HepG2 (cell line): ENCODE measurements around the gene NLRC5. TPM values are rescaled to one million over a fixed set of nuclear protein-coding genes. Genes with fewer than 3 reads are reported as not detected.

Source experiments
- AGO1 ChIP-seq: fragments of 200-400 bp; formaldehyde crosslinking; IDR thresholded peaks from 2 replicates; pipeline ENCODE4 v1.6.1; 2017; ENCODE audit warnings: mild to moderate bottlenecking, low read depth, low read length, moderate library complexity; ENCODE audit not compliant: poor library complexity, severe bottlenecking
- ATF7-NPFF ChIP-seq: sonication (generic); formaldehyde crosslinking; IDR thresholded peaks from 2 replicates; pipeline ENCODE4 v1.8.1; 2023; ENCODE audit warnings: mild to moderate bottlenecking, low read depth, missing genetic modification reagents, moderate library complexity
- CERS6 ChIP-seq: sonication (generic); formaldehyde crosslinking; IDR thresholded peaks from 2 replicates; pipeline ENCODE4 v1.5.0; 2020; ENCODE audit warnings: missing genetic modification reagents
- FOXK2 ChIP-seq: fragments of 450-650 bp; IDR thresholded peaks from 2 replicates; pipeline ENCODE4 v1.6.1; 2016
- IRF2 ChIP-seq: IDR thresholded peaks from 2 replicates; pipeline ENCODE4 v1.6.1; 2018; ENCODE audit warnings: missing genetic modification reagents, missing compliant biosample characterization
- MIER3 ChIP-seq: IDR thresholded peaks from 2 replicates; pipeline ENCODE4 v1.6.1; 2016; ENCODE audit warnings: missing compliant biosample characterization, borderline replicate concordance
- MTA3 ChIP-seq: sonication (generic); formaldehyde crosslinking; IDR thresholded peaks from 2 replicates; pipeline ENCODE4 v1.4.0; 2020; ENCODE audit warnings: missing genetic modification reagents
- MXD4 ChIP-seq: IDR thresholded peaks from 2 replicates; pipeline ENCODE4 v1.6.1; 2016; ENCODE audit warnings: mild to moderate bottlenecking, missing biosample characterization, missing genetic modification reagents
- NFAT5 ChIP-seq: sonication (generic); formaldehyde crosslinking; IDR thresholded peaks from 2 replicates; pipeline ENCODE4 v1.4.0; 2020; ENCODE audit warnings: missing genetic modification reagents
- PHF8 ChIP-seq: sonication (generic); formaldehyde crosslinking; IDR thresholded peaks from 2 replicates; pipeline ENCODE4 v1.5.0; 2020; ENCODE audit warnings: missing genetic modification reagents
- POLR2G ChIP-seq: fragments of 200-400 bp; formaldehyde crosslinking; IDR thresholded peaks from 2 replicates; pipeline ENCODE4 v1.6.1; 2018; ENCODE audit warnings: mild to moderate bottlenecking, low read depth, low read length, moderate library complexity
- REXO4 ChIP-seq: sonication (generic); formaldehyde crosslinking; IDR thresholded peaks from 2 replicates; pipeline ENCODE4 v1.8.0; 2022; ENCODE audit warnings: missing genetic modification reagents, mild to moderate bottlenecking, borderline replicate concordance
- SMAD9 ChIP-seq: sonication (generic); formaldehyde crosslinking; IDR thresholded peaks from 2 replicates; pipeline ENCODE4 v1.5.1; 2020; ENCODE audit warnings: mild to moderate bottlenecking, missing genetic modification reagents
- SRY ChIP-seq: sonication (generic); formaldehyde crosslinking; IDR thresholded peaks from 2 replicates; pipeline ENCODE4 v1.8.0; 2022; ENCODE audit warnings: mild to moderate bottlenecking, missing genetic modification reagents
- ZBTB42 ChIP-seq: sonication (generic); formaldehyde crosslinking; IDR thresholded peaks from 2 replicates; pipeline ENCODE4 v1.5.0; 2020; ENCODE audit warnings: mild to moderate bottlenecking, missing genetic modification reagents
- ZNF12 ChIP-seq: sonication (generic); formaldehyde crosslinking; IDR thresholded peaks from 2 replicates; pipeline ENCODE4 v1.5.0; 2020; ENCODE audit warnings: missing genetic modification reagents
- ZNF33B ChIP-seq: sonication (generic); formaldehyde crosslinking; IDR thresholded peaks from 2 replicates; pipeline ENCODE4 v1.5.1; 2020; ENCODE audit warnings: mild to moderate bottlenecking, missing genetic modification reagents
- ZNF451 ChIP-seq: sonication (generic); formaldehyde crosslinking; IDR thresholded peaks from 2 replicates; pipeline ENCODE4 v1.5.0; 2020; ENCODE audit warnings: mild to moderate bottlenecking, missing genetic modification reagents
- ZNF468 ChIP-seq: sonication (generic); formaldehyde crosslinking; IDR thresholded peaks from 2 replicates; pipeline ENCODE4 v1.8.0; 2022; ENCODE audit warnings: mild to moderate bottlenecking, moderate library complexity, missing genetic modification reagents
- ZNF547 ChIP-seq: sonication (generic); formaldehyde crosslinking; IDR thresholded peaks from 2 replicates; pipeline ENCODE4 v1.5.1; 2020; ENCODE audit warnings: mild to moderate bottlenecking, missing genetic modification reagents
- ZNF652 ChIP-seq: IDR thresholded peaks from 2 replicates; pipeline ENCODE4 v1.6.1; 2016; ENCODE audit warnings: low read depth, borderline replicate concordance
- ZNF720 ChIP-seq: sonication (generic); formaldehyde crosslinking; IDR thresholded peaks from 2 replicates; pipeline ENCODE4 v1.4.0; 2020; ENCODE audit warnings: missing genetic modification reagents
- ZSCAN5A ChIP-seq: sonication (generic); formaldehyde crosslinking; IDR thresholded peaks from 2 replicates; pipeline ENCODE4 v1.8.0; 2022; ENCODE audit warnings: mild to moderate bottlenecking, missing genetic modification reagents, borderline replicate concordance
- polyA plus RNA-seq, 8 experiments: library from polyadenylated mRNA; depleted of rRNA in 3 of 8; stranded (reverse) in 7 of 8; unstranded in 1 of 8; fragments of >200 nt; fragmentation: Illumina TruSeq in 4 of 8; extraction: Trizol in 4 of 8; gene quantifications; 2 replicates each; pipeline versions ENCODE4 v1.2.1 to v1.2.3, GENCODE V29; 2011 to 2016; ENCODE audit warnings: low read depth in 4 of 8, missing spikeins in 1 of 8, mixed read lengths in 1 of 8; ENCODE audit not compliant: insufficient read depth in 1 of 8
- total RNA-seq, 5 experiments: library from RNA; depleted of rRNA; stranded (reverse); fragments of >200 nt; fragmentation: Illumina TruSeq; extraction: Trizol; gene quantifications; 2 replicates each; pipeline ENCODE4 v1.2.3, GENCODE V29; 2016; ENCODE audit warnings: low read depth in 1 of 5

The NLRC5 gene
- total and polyA plus RNA-seq, 2 of the 13 experiments (the other 11 are each of a cell fraction or from before 2014, with no cell fraction given), result 6.3 to 12.7 TPM

- no peak for TF ChIP-seq SRY (CRISPR knock-in tag)
- peak; percentile 99 for TF ChIP-seq IRF2 (CRISPR knock-in tag)
- no peak for TF ChIP-seq ZSCAN5A (CRISPR knock-in tag)
- no peak for TF ChIP-seq ZBTB42 (CRISPR knock-in tag)
- TF ChIP-seq ZNF12 (CRISPR knock-in tag), result no peak
- TF ChIP-seq ZNF468 (CRISPR knock-in tag), result no peak
- TF ChIP-seq MXD4 (CRISPR knock-in tag), result peak; percentile 70; the same call in 1 of the 2 replicates
- 0 out of 2 replicates have a peak, but pooled peaks have one; percentile 63 for TF ChIP-seq ZNF33B (CRISPR knock-in tag)
- TF ChIP-seq FOXK2, result no peak
- TF ChIP-seq MTA3 (CRISPR knock-in tag), result no peak
- TF ChIP-seq PHF8 (CRISPR knock-in tag), result peak; percentile 71
- TF ChIP-seq SMAD9 (CRISPR knock-in tag), result peak; percentile 65; the same call in 1 of the 2 replicates
- no peak for TF ChIP-seq ZNF652
- no peak for TF ChIP-seq AGO1
- TF ChIP-seq POLR2G, result peak; percentile 60
- peak; percentile 86 for TF ChIP-seq ZNF451 (CRISPR knock-in tag)
- no peak; the same call in 1 of the 2 replicates for TF ChIP-seq ATF7-NPFF
- TF ChIP-seq NFAT5 (CRISPR knock-in tag), result no peak
- no peak for TF ChIP-seq REXO4 (CRISPR knock-in tag)
- no peak for TF ChIP-seq CERS6 (CRISPR knock-in tag)
- TF ChIP-seq ZNF720, result no peak
- TF ChIP-seq MIER3 (CRISPR knock-in tag), result no peak
- TF ChIP-seq ZNF547 (CRISPR knock-in tag), result peak; percentile 79
Measured at GRCh38 chr16:56988948-56989945, at the start of gene NLRC5 (continued).
